ENCODE measurements around the gene OR2W1.

The OR2W1 gene

GRCh38 chr6:29005183-29005885 lies 39.6 kb downstream of the OR2W1 start, which contains the start of gene ZNF311:
ZNF311 (minus strand) TSS chr6:29005315; CDS start chr6:29003954, 1,361 bp downstream.
- peak within 1 kb of the TSS in 1 of 2 donors; percentile 88 for H3K27ac ChIP-seq
- DNase-seq (ENCODE audit: low spot score) = no peak
- peak within 1 kb of the TSS; percentile 83 for H3K4me3 ChIP-seq
- no peak for TF ChIP-seq CTCF (IDR thresholded peaks at IDR 0.05)

- Histone ChIP-seq H3K27ac (no peak overlapping the region), H3K4me3 (no peak overlapping the region)
- no peak for DNase-seq (ENCODE audit: low spot score)
- no peak for TF ChIP-seq CTCF (IDR thresholded peaks at IDR 0.05)
Measured at GRCh38 chr6:28996844-28997510, 48.0 kb downstream of the OR2W1 start.

GRCh38 chr6:28995093-28995650 lies 49.8 kb downstream of the OR2W1 start:
- no peak for DNase-seq (ENCODE audit: low spot score)
- no peak overlapping the region for H3K4me3 ChIP-seq
- no peak for TF ChIP-seq CTCF (IDR thresholded peaks at IDR 0.05)
- no peak overlapping the region for H3K27ac ChIP-seq

All from coronary artery (tissue), 2 donors.